GM06990 (cell line): ENCODE results near the gene FBXO36.
A peak's percentile ranks its signal among the peaks of the same experiment; 100 is the strongest.

Source experiments
- DNase-seq: peaks from one replicate; pipeline ENCODE4 v3.0.0-alpha.2; 2011; ENCODE audit not compliant: insufficient read length; ENCODE audit errors: extremely low read depth
- H3K27me3 ChIP-seq: replicated peaks from 2 replicates; pipeline ENCODE4 v1.6.0; 2011; ENCODE audit warnings: low read length; ENCODE audit not compliant: control insufficient read depth, insufficient read depth
- H3K36me3 ChIP-seq: 2 replicates; pipeline ENCODE4 v1.5.1; 2011; ENCODE audit warnings: low read length; ENCODE audit not compliant: control insufficient read depth, insufficient read depth
- H3K4me3 ChIP-seq: replicated peaks from 2 replicates; pipeline ENCODE4 v1.5.1; 2011; ENCODE audit warnings: low read depth, mild to moderate bottlenecking, control low read depth, low read length
- CTCF ChIP-seq: IDR thresholded peaks from 2 replicates; pipeline ENCODE4 v1.5.1; 2011; ENCODE audit warnings: low read length, control low read depth, mild to moderate bottlenecking, inconsistent platforms; ENCODE audit not compliant: insufficient read depth, poor library complexity, severe bottlenecking

The FBXO36 gene

GRCh38 chr2:229880892-229881586 is 41.3 kb upstream of the FBXO36 start:
- DNase-seq: no peak
- H3K36me3 ChIP-seq: peaks cover 7% of the 10 kb centered on the region
- TF ChIP-seq CTCF: no peak
- H3K27me3 ChIP-seq: no peaks in the 10 kb centered on the region
- H3K4me3 ChIP-seq: no peak overlapping the region

- no peak for TF ChIP-seq CTCF
- DNase-seq: no peak
- Histone ChIP-seq H3K4me3 (no peak overlapping the region), H3K27me3 (no peaks in the 10 kb centered on the region), H3K36me3 (peaks cover 7% of the 10 kb centered on the region)
Measured at GRCh38 chr2:229882583-229882982, 39.7 kb upstream of the FBXO36 start.

- no peaks in the 10 kb centered on the region for H3K27me3 ChIP-seq
- peak; percentile 17 for TF ChIP-seq CTCF
- no peak overlapping the region for H3K4me3 ChIP-seq
- no peaks in the 10 kb centered on the region; the same call in 1 of the 2 replicates for H3K36me3 ChIP-seq
- DNase-seq: peak; percentile 30
Measured at GRCh38 chr2:229884775-229885699, 37.3 kb upstream of the FBXO36 start.

- no peaks in the 10 kb centered on the region for H3K27me3 ChIP-seq
- TF ChIP-seq CTCF: no peak
- DNase-seq: no peak
- H3K36me3 ChIP-seq: no peaks in the 10 kb centered on the region; the same call in none of the 2 replicates
- H3K4me3 ChIP-seq: no peak overlapping the region
Measured at GRCh38 chr2:229887441-229887840, 34.9 kb upstream of the FBXO36 start.

GRCh38 chr2:229888031-229888430 is 34.3 kb upstream of the FBXO36 start:
- Histone ChIP-seq H3K36me3 (no peaks in the 10 kb centered on the region; the same call in none of the 2 replicates), H3K27me3 (no peaks in the 10 kb centered on the region), H3K4me3 (no peak overlapping the region)
- DNase-seq: no peak
- no peak for TF ChIP-seq CTCF
